K562 (cell line): ENCODE measurements around the gene FAM120B. TPM values are rescaled to one million over a fixed set of nuclear protein-coding genes. Genes with fewer than 3 reads are reported as not detected.

Experiments used
- ATAC-seq: fragments of 200-7000 bp; cut with Tn5 transposase; 3 replicates; pipeline ENCODE4 v1.9.1; 2020; ENCODE audit warnings: moderate library complexity
- BruUV-seq: library from RNA; stranded (reverse); fragments of 400-500 nt; replicated peaks from 2 replicates; lab custom pipeline; 2021; lab: Mats Ljungman, UMichigan
- CTCF ChIA-PET: fragments of 300-600 bp; formaldehyde crosslinking; extraction: SDS; loops from one replicate; lab custom pipeline; 2021; ENCODE audit warnings: low intra/inter-chr PET ratio; lab: Yijun Ruan, JAX
- POLR2A ChIA-PET: fragments of 300-600, 350-650 bp; sonication (Branson Sonifier 250); formaldehyde crosslinking; extraction: SDS; loops from one replicate; lab custom pipeline; 2021; ENCODE audit warnings: antibody characterized with exemption, inconsistent platforms; lab: Yijun Ruan, JAX
- DNase-seq, 4 experiments: peaks; one replicate each; pipeline versions ENCODE4 v3.0.0 to v3.0.0-alpha.2; 2011 to 2018; ENCODE audit warnings: low spot score in 3 of 4, mixed read lengths in 3 of 4; ENCODE audit errors: extremely low read depth in 1 of 4
- FAIRE-seq: peaks from 2 replicates; lab custom pipeline; 2011; peaks lifted over from hg19 to GRCh38; lab: Jason Lieb, UNC
- H2AFZ ChIP-seq: 2 replicates; pipeline ENCODE4 v1.6.0; 2011; ENCODE audit warnings: low read depth, low read length, control low read depth, inconsistent platforms
- H3K27ac ChIP-seq: fragments of 200-600 bp; 3 replicates; pipeline ENCODE4 v1.8.0; 2011; ENCODE audit warnings: low read depth, mild to moderate bottlenecking, control low read depth, inconsistent platforms, low read length, moderate library complexity, mixed read lengths; ENCODE audit errors: extremely low read depth
- H3K27me3 ChIP-seq, 2 experiments: fragments of 300-600 bp in 1 of 2; 2 replicates in 1 of 2; 3 replicates in 1 of 2; pipeline versions ENCODE4 v1.6.0 to v1.8.0; 2011; ENCODE audit warnings: inconsistent platforms in 2 of 2, low read length in 2 of 2, mild to moderate bottlenecking in 1 of 2, mixed read lengths in 1 of 2, moderate library complexity in 1 of 2; ENCODE audit not compliant: control insufficient read depth in 2 of 2, insufficient read depth in 2 of 2
- H3K36me3 ChIP-seq: fragments of 300-600 bp; 3 replicates; pipeline ENCODE4 v1.8.0; 2011; ENCODE audit warnings: mild to moderate bottlenecking, low read length, inconsistent platforms; ENCODE audit not compliant: control insufficient read depth, insufficient read depth
- H3K4me1 ChIP-seq, 2 experiments: fragments of 200-600 bp in 1 of 2; replicated peaks in 1 of 2; 2 replicates in 1 of 2; 3 replicates in 1 of 2; pipeline versions ENCODE4 v1.5.1 to v1.8.0; 2011; ENCODE audit warnings: inconsistent platforms in 2 of 2, low read length in 2 of 2, mild to moderate bottlenecking in 1 of 2, mixed read lengths in 1 of 2, moderate library complexity in 1 of 2; ENCODE audit not compliant: control insufficient read depth in 2 of 2, insufficient read depth in 2 of 2
- H3K4me2 ChIP-seq: 2 replicates; pipeline ENCODE4 v1.6.1; 2011; ENCODE audit warnings: low read length, control low read depth, inconsistent platforms, mixed read lengths; ENCODE audit not compliant: insufficient read depth
- H3K4me3 ChIP-seq: fragments of 200-600 bp; sonication (generic), shearing (Covaris generic); 2 replicates; pipeline ENCODE4 v1.5.1; 2016; ENCODE audit warnings: control low read depth, inconsistent platforms
- H3K79me2 ChIP-seq: fragments of 200-600 bp; 3 replicates; pipeline ENCODE4 v1.8.0; 2011; ENCODE audit warnings: low read length, inconsistent platforms; ENCODE audit not compliant: control insufficient read depth, insufficient read depth
- H3K9ac ChIP-seq, 2 experiments: 2 replicates each; pipeline versions ENCODE4 v1.6.0 to v1.6.1; 2011; ENCODE audit warnings: low read depth in 2 of 2, low read length in 2 of 2, control low read depth in 1 of 2, inconsistent platforms in 1 of 2, mild to moderate bottlenecking in 1 of 2, mixed read lengths in 1 of 2; ENCODE audit not compliant: insufficient read depth in 1 of 2
- H3K9me1 ChIP-seq: one replicate; pipeline ENCODE4 v1.6.0; 2011; ENCODE audit warnings: inconsistent platforms, mild to moderate bottlenecking, low read length, moderate library complexity; ENCODE audit not compliant: control insufficient read depth, insufficient read depth
- H3K9me3 ChIP-seq: replicated peaks from 2 replicates; pipeline ENCODE4 v1.5.1; 2011; ENCODE audit warnings: low read depth, low read length, inconsistent platforms; ENCODE audit not compliant: control insufficient read depth, insufficient read depth
- H4K20me1 ChIP-seq: replicated peaks from 2 replicates; pipeline ENCODE4 v1.6.1; 2011; ENCODE audit warnings: low read length, inconsistent platforms, mixed read lengths; ENCODE audit not compliant: control insufficient read depth, insufficient read depth
- BRF2 ChIP-seq: IDR thresholded peaks from 3 replicates; pipeline ENCODE4 v1.6.1; 2011; ENCODE audit warnings: borderline replicate concordance, mild to moderate bottlenecking; ENCODE audit not compliant: insufficient read length, insufficient read depth
- SMAD1 ChIP-seq: fragments of 150-350 bp; IDR thresholded peaks from 2 replicates; pipeline ENCODE4 v1.6.1; 2014; ENCODE audit warnings: low read length, low read depth; ENCODE audit not compliant: partially characterized antibody
- TBL1XR1 ChIP-seq, 2 experiments: IDR thresholded peaks; 2 replicates each; pipeline ENCODE4 v1.6.1; 2012; ENCODE audit warnings: improper control_type of control experiment in 2 of 2, low read length in 2 of 2, mild to moderate bottlenecking in 1 of 2
- ZFP91 ChIP-seq: sonication (generic); formaldehyde crosslinking; IDR thresholded peaks from 2 replicates; pipeline ENCODE4 v1.8.0; 2022; ENCODE audit warnings: mild to moderate bottlenecking, missing genetic modification reagents
- WGBS: fragments of 100-300 bp; shearing (Covaris generic); methylation state at CpG from one replicate; pipeline ENCODE4 v1.1.6; 2016; ENCODE audit warnings: low coverage, mixed read lengths; ENCODE audit not compliant: insufficient coverage; ENCODE audit errors: missing lambda C conversion rate; 5-methylcytosine and 5-hydroxymethylcytosine counted together
- in situ Hi-C: fragments of 300-500 bp; cut with MboI; formaldehyde crosslinking; loops from 4 replicates; pipeline ENCODE4 v1.15.0; 2018; ENCODE audit warnings: inconsistent platforms, mixed read lengths
- intact Hi-C: fragments of 100-400 bp; cut with micrococcal nuclease; formaldehyde crosslinking; loops from 2 replicates; pipeline ENCODE4 v1.14.2; 2022
- polyA plus RNA-seq, 8 experiments: library from polyadenylated mRNA; depleted of rRNA in 4 of 8; stranded (reverse) in 5 of 8; unstranded in 3 of 8; fragments of >200 nt; fragmentation: Nextera tagmentation in 2 of 8; fragmentation: Illumina TruSeq in 1 of 8; extraction: Ambion mirVana in 2 of 8; extraction: Trizol in 1 of 8; gene quantifications; 2 replicates each; pipeline versions ENCODE4 v1.2.1 to v1.2.3, GENCODE V29; 2011 to 2014; ENCODE audit warnings: inconsistent platforms in 1 of 8, missing spikeins in 1 of 8
- total RNA-seq, 7 experiments: library from RNA; depleted of rRNA in 6 of 7; stranded (reverse); fragments of >200 nt in 6 of 7; fragmentation: Illumina TruSeq in 2 of 7; extraction: Trizol in 2 of 7; gene quantifications; 2 replicates each; pipeline versions ENCODE4 v1.2.1 to v1.2.3, GENCODE V29; 2011 to 2021; ENCODE audit warnings: low replicate concordance in 1 of 7

Gene FAM120B
- total and polyA plus RNA-seq, 9 of the 15 experiments (the other 6 are each of a cell fraction or from before 2014, with no cell fraction given), result 3.5 to 22.6 (median 14.7) TPM

- FAIRE-seq, result no peak
- H3K4me3 ChIP-seq, result no peak overlapping the region
- no TSS peak for BruUV-seq
- H3K27me3 ChIP-seq, result no peaks in the 10 kb centered on the region
- POLR2A ChIA-PET, result interaction anchor here (1.1 kb wide), 1 partner anchor 13 kb away, joined by 3 read pairs; no protein-coding TSS in a partner anchor
- no peaks in the 10 kb centered on the region for H4K20me1 ChIP-seq
- H3K9ac ChIP-seq, result no peak overlapping the region
- intact Hi-C loops (no loop called here), in situ Hi-C loops (no loop called here)
- H3K27ac ChIP-seq, result no peak overlapping the region
- no peak for DNase-seq
- WGBS, result 76% methylated on average over 6 of the region's 6 CpGs
- CTCF ChIA-PET, result no interaction called here
- H3K9me3 ChIP-seq, result no peaks in the 10 kb centered on the region
- H3K79me2 ChIP-seq, result no peaks in the 10 kb centered on the region
- no peak overlapping the region for H3K4me2 ChIP-seq
- ATAC-seq, result no peak
- H2AFZ ChIP-seq, result no peak overlapping the region
- no peak for TF ChIP-seq SMAD1
- TF ChIP-seq TBL1XR1 (IDR thresholded peaks at IDR 0.05; ENCODE audit: low read length in 2 of 2), result no peak
- TF ChIP-seq ZFP91, result no peak
- TF ChIP-seq BRF2, result no peak
- no peaks in the 10 kb centered on the region for H3K4me1 ChIP-seq
- H3K9me1 ChIP-seq, result no peaks in the 10 kb centered on the region
- peaks cover 39% of the 10 kb centered on the region; the same call in 2 of the 3 replicates for H3K36me3 ChIP-seq
Observed at GRCh38 chr6:170404697-170405096, 98.1 kb downstream of the FAM120B start.
